OCI-LY1 (cell line): Measurements from ENCODE around the gene CDRT4.

Experiments
- CTCF ChIP-seq: fragments of 200-600 bp; sonication (generic), shearing (Covaris generic); IDR thresholded peaks from 2 replicates; pipeline ENCODE4 v1.5.1; 2017; ENCODE audit warnings: mild to moderate bottlenecking, antibody characterized with exemption, low read length, moderate library complexity, mixed read lengths
- EZH2 ChIP-seq: fragments of 200-600 bp; sonication (generic), shearing (Covaris generic); IDR thresholded peaks from 2 replicates; pipeline ENCODE4 v1.8.0; 2017; ENCODE audit warnings: borderline replicate concordance, mixed run types, mild to moderate bottlenecking, antibody characterized with exemption, low read length, moderate library complexity, mixed read lengths

GRCh38 chr17:15513058-15513791 lies 45.8 kb upstream of the CDRT4 start:
- TF ChIP-seq CTCF (no peak), EZH2 (no peak)
